ENCODE results near the gene APOBEC3A. TPM values are rescaled to one million over a fixed set of nuclear protein-coding genes. Genes with fewer than 3 reads are reported as not detected.

Gene APOBEC3A
- total and polyA plus RNA-seq, 2 of the 4 experiments (the other 2 are of a cell fraction): not detected

- H3K9me1 ChIP-seq (ENCODE audit: insufficient read depth, low read length): no peaks in the 10 kb centered on the region
- H3K4me3 ChIP-seq (ENCODE audit: insufficient read depth, low read depth, low read length): no peak overlapping the region
- H4K20me1 ChIP-seq (ENCODE audit: insufficient read depth, low read length): no peaks in the 10 kb centered on the region
- no peaks in the 10 kb centered on the region; the same call in 1 of the 2 replicates for H3K9me3 ChIP-seq (ENCODE audit: control insufficient read depth, insufficient read depth, low read length)
- no peak for ATAC-seq (ENCODE audit: low read depth)
- H4K5ac ChIP-seq (ENCODE audit: low read depth, low read length): no peak overlapping the region
- no TSS peak for BruUV-seq (replicated peaks)
- H3K4me1 ChIP-seq (ENCODE audit: control insufficient read depth, insufficient read depth, low read length): peaks cover 8% of the 10 kb centered on the region
- H4K8ac ChIP-seq (ENCODE audit: low read depth in 2 of 2, low read length in 2 of 2): no peak overlapping the region
- H2AK9ac ChIP-seq (replicated peaks; ENCODE audit: low read depth, low read length, poor library complexity): no peak overlapping the region
- TF ChIP-seq FOS (IDR thresholded peaks at IDR 0.05; ENCODE audit: low read depth, low read length): no peak
- no peak for TF ChIP-seq CEBPB (IDR thresholded peaks at IDR 0.05; ENCODE audit: low read depth, low read length)
- TF ChIP-seq BHLHE40 (IDR thresholded peaks at IDR 0.05; ENCODE audit: low read depth, low read length): no peak
- no peak for TF ChIP-seq MXI1 (IDR thresholded peaks at IDR 0.05; ENCODE audit: borderline replicate concordance, low read depth, low read length)
- TF ChIP-seq RFX5 (IDR thresholded peaks at IDR 0.05; ENCODE audit: low read depth, low read length): no peak
- TF ChIP-seq RCOR1 (IDR thresholded peaks at IDR 0.05; ENCODE audit: insufficient replicate concordance, low read length): no peak
- no peak for TF ChIP-seq POLR2A (IDR thresholded peaks at IDR 0.05; ENCODE audit: low read depth, low read length)
- TF ChIP-seq RAD21 (IDR thresholded peaks at IDR 0.05; ENCODE audit: low read length): no peak
- no peak for TF ChIP-seq NFE2L2 (IDR thresholded peaks at IDR 0.05; ENCODE audit: low read depth, low read length)
- no peak for TF ChIP-seq SMC3 (IDR thresholded peaks at IDR 0.05; ENCODE audit: low read depth, low read length)
- no peak for TF ChIP-seq USF2 (IDR thresholded peaks at IDR 0.05; ENCODE audit: low read depth, low read length)
- no peak for TF ChIP-seq CHD1 (IDR thresholded peaks at IDR 0.05; ENCODE audit: low read depth, low read length)
- no peak for TF ChIP-seq ELK1 (IDR thresholded peaks at IDR 0.05; ENCODE audit: borderline replicate concordance, low read depth, low read length)
- no peak for TF ChIP-seq CTCF (conservative IDR thresholded peaks at IDR 0.05; ENCODE audit: low read depth, low read length)
- no peak overlapping the region for H2BK20ac ChIP-seq (ENCODE audit: low read depth, low read length)
- peaks cover 4 to 10% of the 10 kb centered on the region in 2 experiments; a peak in 2 of 4 replicates for H3K79me1 ChIP-seq (ENCODE audit: low read depth in 1 of 2, low read length in 2 of 2)
- H3K9ac ChIP-seq (ENCODE audit: low read depth, low read length): no peak overlapping the region
- dilution Hi-C loops (cut with HindIII; ENCODE audit: low sequenced_read_pairs, unreplicated experiment): no loop called here
- H2AK5ac ChIP-seq (ENCODE audit: low read depth, low read length): no peak overlapping the region
- H2BK5ac ChIP-seq (ENCODE audit: low read depth, low read length, poor library complexity, severe bottlenecking): no peak overlapping the region
- H3K56ac ChIP-seq (ENCODE audit: extremely low read depth, insufficient read depth, low read length): no peak overlapping the region
- H2BK120ac ChIP-seq (ENCODE audit: low read depth, low read length): no peak overlapping the region
- H3K14ac ChIP-seq (replicated peaks; ENCODE audit: low read depth, low read length): no peak overlapping the region
- H2BK15ac ChIP-seq (ENCODE audit: low read depth, low read length): no peak overlapping the region
- H3K4me2 ChIP-seq (ENCODE audit: low read depth, low read length): no peak overlapping the region
- H3K36me3 ChIP-seq (ENCODE audit: control insufficient read depth, insufficient read depth, low read length): no peaks in the 10 kb centered on the region; the same call in 1 of the 2 replicates
- H3K4ac ChIP-seq (ENCODE audit: low read depth, low read length): no peak overlapping the region
- no peaks in the 10 kb centered on the region for H3K27me3 ChIP-seq (ENCODE audit: control insufficient read depth, insufficient read depth, low read length)
- CTCF ChIA-PET: no interaction called here
- POLR2A ChIA-PET (ENCODE audit: unreplicated experiment): no interaction called here
- in situ Hi-C loops (cut with MboI; ENCODE audit: low sequenced_read_pairs): no loop called here
- H2AFZ ChIP-seq (replicated peaks; ENCODE audit: low read length, poor library complexity): no peak overlapping the region
- no peak overlapping the region for H3K18ac ChIP-seq (ENCODE audit: low read depth, low read length)
- DNase-seq: no peak
- H3K23ac ChIP-seq (ENCODE audit: low read depth, low read length): no peak overlapping the region
- intact Hi-C loops (cut with micrococcal nuclease): loop anchor here (5.0 kb wide), 1 partner anchor 112 kb away; the partner anchor contains the start of gene CBX6
- H4K91ac ChIP-seq (ENCODE audit: insufficient read depth, low read depth, low read length): no peak overlapping the region
- no CpG with 5 or more reads among the region's 2 CpGs for WGBS, 2 experiments (ENCODE audit: extremely low coverage in 2 of 2, insufficient read length in 1 of 2)
- no peak overlapping the region for H3K27ac ChIP-seq (ENCODE audit: insufficient read depth, low read length)
Measured at GRCh38 chr22:38984224-38984623, 26.8 kb downstream of the APOBEC3A start.
